PC-9 (cell line): ENCODE measurements around the gene LEUTX. TPM values are rescaled to one million over a fixed set of nuclear protein-coding genes. Genes with fewer than 3 reads are reported as not detected.
"Not testable (repeated sequence)": the region's sequence is repeated elsewhere in the genome, so short reads cannot be mapped to it uniquely, and the experiment has no call there.

Experiments used
- BruUV-seq: library from RNA; stranded (reverse); fragments of 400-500 nt; replicated peaks from 2 replicates; lab custom pipeline; 2021; lab: Mats Ljungman, UMichigan
- CTCF ChIA-PET: fragments of 300-600 bp; sonication (Branson Sonifier 250); formaldehyde crosslinking; loops from one replicate; lab custom pipeline; 2022; ENCODE audit warnings: antibody characterized with exemption; lab: Charles Lee
- POLR2A ChIA-PET: fragments of 300-600 bp; sonication (Branson Sonifier 250); formaldehyde crosslinking; loops from one replicate; lab custom pipeline; 2022; ENCODE audit warnings: antibody characterized with exemption; ENCODE audit not compliant: unreplicated experiment; lab: Charles Lee
- DNase-seq, 2 experiments: peaks; one replicate each; pipeline versions ENCODE4 v3.0.0 to v3.0.0-alpha.2; 2015 to 2022; ENCODE audit warnings: mixed read lengths in 1 of 2
- H2AFZ ChIP-seq: fragments of 200-600 bp; sonication (generic); 2 replicates; pipeline ENCODE4 v1.8.1; 2017; ENCODE audit warnings: antibody characterized with exemption
- H3F3A ChIP-seq: fragments of 200-600 bp; sonication (generic); 2 replicates; pipeline ENCODE4 v1.8.1; 2017; ENCODE audit warnings: antibody characterized with exemption, mild to moderate bottlenecking, low read depth; ENCODE audit not compliant: insufficient read depth
- H3K27ac ChIP-seq: fragments of 200-600 bp; sonication (generic); 2 replicates; pipeline ENCODE4 v1.6.1; 2016; ENCODE audit warnings: mixed run types
- H3K27me3 ChIP-seq: fragments of 200-600 bp; sonication (generic); 2 replicates; pipeline ENCODE4 v1.6.1; 2016; ENCODE audit warnings: low read depth, mixed run types; ENCODE audit not compliant: insufficient read depth
- H3K36me3 ChIP-seq: fragments of 200-600 bp; sonication (generic); 2 replicates; pipeline ENCODE4 v1.6.1; 2016; ENCODE audit warnings: low read depth, mixed run types
- H3K4me1 ChIP-seq: fragments of 200-600 bp; sonication (generic); replicated peaks from 2 replicates; pipeline ENCODE4 v1.6.1; 2016; ENCODE audit warnings: mixed run types; ENCODE audit not compliant: insufficient read depth
- H3K4me2 ChIP-seq: fragments of 200-600 bp; sonication (generic); 2 replicates; pipeline ENCODE4 v1.6.1; 2017; ENCODE audit warnings: mixed run types
- H3K4me3 ChIP-seq: fragments of 200-600 bp; sonication (generic); 2 replicates; pipeline ENCODE4 v1.6.1; 2016; ENCODE audit warnings: mixed run types
- H3K79me2 ChIP-seq: fragments of 200-600 bp; sonication (generic); 2 replicates; pipeline ENCODE4 v1.6.1; 2017; ENCODE audit warnings: low read depth, mixed run types
- H3K9me2 ChIP-seq: fragments of 200-600 bp; sonication (generic); 2 replicates; pipeline ENCODE4 v1.8.1; 2017; ENCODE audit warnings: mild to moderate bottlenecking; ENCODE audit not compliant: insufficient read depth
- H3K9me3 ChIP-seq: fragments of 200-600 bp; sonication (generic); 2 replicates; pipeline ENCODE4 v1.8.1; 2016; ENCODE audit warnings: low read depth; ENCODE audit not compliant: insufficient read depth
- H4K20me1 ChIP-seq: fragments of 200-600 bp; sonication (generic); 2 replicates; pipeline ENCODE4 v1.8.1; 2017; ENCODE audit not compliant: insufficient read depth
- EZH2 ChIP-seq: fragments of 200-600 bp; sonication (generic); IDR thresholded peaks from 2 replicates; pipeline ENCODE4 v1.8.0; 2017; ENCODE audit warnings: antibody characterized with exemption, low read depth
- intact Hi-C: fragments of 100-400 bp; cut with micrococcal nuclease; formaldehyde crosslinking; loops from one replicate; pipeline ENCODE4 v1.10.0; 2022; ENCODE audit not compliant: unreplicated experiment
- total RNA-seq: library from RNA; stranded (reverse); gene quantifications from 2 replicates; pipeline ENCODE4 v1.2.3, GENCODE V29; 2021
- TF ChIP-seq, protein P1 (sequence below): fragments of 200-600 bp; sonication (generic); conservative IDR thresholded peaks from 2 replicates; pipeline ENCODE4 v1.6.1; 2017; ENCODE audit warnings: mixed run types, antibody characterized with exemption, mild to moderate bottlenecking, moderate library complexity

The LEUTX gene
- total RNA-seq, 1 experiment from 2014 or later: not detected

DNA sequence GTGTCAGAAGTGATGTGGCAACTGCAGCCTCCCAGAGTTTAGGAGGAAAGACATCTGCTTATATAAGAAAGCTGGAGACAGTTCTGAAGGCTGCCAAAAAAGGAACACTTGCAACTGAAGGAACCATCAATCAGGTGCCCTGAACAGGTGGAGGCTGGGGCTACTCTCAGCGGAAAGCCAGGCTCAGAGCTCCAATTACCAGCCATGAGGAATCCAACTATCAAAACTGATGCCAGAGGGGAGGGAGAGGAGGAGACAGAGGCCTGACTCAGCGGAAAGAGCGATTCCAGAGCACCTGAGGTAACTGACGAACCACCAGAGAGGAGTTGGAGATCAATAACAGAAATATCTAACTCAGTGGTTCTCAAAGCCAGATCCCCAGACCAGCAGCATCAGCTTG, 24.3 kb downstream of the LEUTX start:
- peaks cover 3% of the 10 kb centered on the region; the same call in 1 of the 2 replicates for H3K27me3 ChIP-seq
- no peak overlapping the region for H3K4me3 ChIP-seq
- no peak overlapping the region for H2AFZ ChIP-seq
- no peak overlapping the region for H3K27ac ChIP-seq
- no peak for DNase-seq
- H3K9me2 ChIP-seq: no peaks in the 10 kb centered on the region
- CTCF ChIA-PET: no interaction called here
- H3K36me3 ChIP-seq: no peaks in the 10 kb centered on the region
- no peak for TF ChIP-seq EZH2
- TF ChIP-seq, protein P1, sequence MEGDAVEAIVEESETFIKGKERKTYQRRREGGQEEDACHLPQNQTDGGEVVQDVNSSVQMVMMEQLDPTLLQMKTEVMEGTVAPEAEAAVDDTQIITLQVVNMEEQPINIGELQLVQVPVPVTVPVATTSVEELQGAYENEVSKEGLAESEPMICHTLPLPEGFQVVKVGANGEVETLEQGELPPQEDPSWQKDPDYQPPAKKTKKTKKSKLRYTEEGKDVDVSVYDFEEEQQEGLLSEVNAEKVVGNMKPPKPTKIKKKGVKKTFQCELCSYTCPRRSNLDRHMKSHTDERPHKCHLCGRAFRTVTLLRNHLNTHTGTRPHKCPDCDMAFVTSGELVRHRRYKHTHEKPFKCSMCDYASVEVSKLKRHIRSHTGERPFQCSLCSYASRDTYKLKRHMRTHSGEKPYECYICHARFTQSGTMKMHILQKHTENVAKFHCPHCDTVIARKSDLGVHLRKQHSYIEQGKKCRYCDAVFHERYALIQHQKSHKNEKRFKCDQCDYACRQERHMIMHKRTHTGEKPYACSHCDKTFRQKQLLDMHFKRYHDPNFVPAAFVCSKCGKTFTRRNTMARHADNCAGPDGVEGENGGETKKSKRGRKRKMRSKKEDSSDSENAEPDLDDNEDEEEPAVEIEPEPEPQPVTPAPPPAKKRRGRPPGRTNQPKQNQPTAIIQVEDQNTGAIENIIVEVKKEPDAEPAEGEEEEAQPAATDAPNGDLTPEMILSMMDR: no peak
- H3F3A ChIP-seq: 0 out of 2 replicates have a peak, but pooled peaks cover 4% of the 10 kb centered on the region
- H3K9me3 ChIP-seq: no peaks in the 10 kb centered on the region
- intact Hi-C loops: no loop called here
- H4K20me1 ChIP-seq: no peaks in the 10 kb centered on the region
- no peaks in the 10 kb centered on the region for H3K79me2 ChIP-seq
- no peak overlapping the region for H3K4me2 ChIP-seq
- BruUV-seq: no TSS peak
- POLR2A ChIA-PET: no interaction called here
- 0 out of 2 replicates have a peak, but pooled peaks cover 7% of the 10 kb centered on the region for H3K4me1 ChIP-seq

DNA sequence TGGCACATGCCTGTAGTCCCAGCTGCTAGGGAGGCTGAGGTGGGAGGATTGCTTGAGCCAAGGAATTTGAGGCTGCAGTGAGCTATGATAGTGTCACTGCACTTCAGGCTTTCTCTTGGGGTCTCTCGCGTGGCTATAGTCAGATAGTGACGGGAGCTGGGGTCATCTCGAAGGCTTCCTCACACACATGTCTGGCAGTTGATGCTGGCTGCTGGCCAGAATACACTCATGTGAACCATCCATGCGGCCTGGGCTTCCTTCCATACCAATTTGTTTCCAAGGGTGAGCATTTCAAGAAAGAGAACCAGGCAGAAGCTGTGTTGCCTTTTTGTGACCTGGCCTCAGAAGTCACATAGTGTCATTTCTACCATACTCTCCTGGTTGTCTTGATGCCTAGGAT, 26.4 kb downstream of the LEUTX start:
- POLR2A ChIA-PET: no interaction called here
- intact Hi-C loops: no loop called here
- H3K27me3 ChIP-seq: peaks cover 6% of the 10 kb centered on the region; the same call in 1 of the 2 replicates
- H3K4me1 ChIP-seq: 0 out of 2 replicates have a peak, but pooled peaks cover 7% of the 10 kb centered on the region
- DNase-seq: no peak
- no peaks in the 10 kb centered on the region for H3F3A ChIP-seq
- H3K36me3 ChIP-seq: no peaks in the 10 kb centered on the region
- no peak for TF ChIP-seq EZH2
- TF ChIP-seq, protein P1: no peak
- BruUV-seq: no TSS peak
- H2AFZ ChIP-seq: no peak overlapping the region
- no peaks in the 10 kb centered on the region for H3K79me2 ChIP-seq
- no peak overlapping the region for H3K4me2 ChIP-seq
- no peak overlapping the region for H3K27ac ChIP-seq
- CTCF ChIA-PET: interaction anchor here (0.7 kb wide), 1 partner anchor 14 kb away, joined by 5 read pairs; no protein-coding TSS in a partner anchor
- no peaks in the 10 kb centered on the region for H4K20me1 ChIP-seq
- H3K9me3 ChIP-seq: no peaks in the 10 kb centered on the region
- H3K9me2 ChIP-seq: no peaks in the 10 kb centered on the region
- H3K4me3 ChIP-seq: no peak overlapping the region

DNA sequence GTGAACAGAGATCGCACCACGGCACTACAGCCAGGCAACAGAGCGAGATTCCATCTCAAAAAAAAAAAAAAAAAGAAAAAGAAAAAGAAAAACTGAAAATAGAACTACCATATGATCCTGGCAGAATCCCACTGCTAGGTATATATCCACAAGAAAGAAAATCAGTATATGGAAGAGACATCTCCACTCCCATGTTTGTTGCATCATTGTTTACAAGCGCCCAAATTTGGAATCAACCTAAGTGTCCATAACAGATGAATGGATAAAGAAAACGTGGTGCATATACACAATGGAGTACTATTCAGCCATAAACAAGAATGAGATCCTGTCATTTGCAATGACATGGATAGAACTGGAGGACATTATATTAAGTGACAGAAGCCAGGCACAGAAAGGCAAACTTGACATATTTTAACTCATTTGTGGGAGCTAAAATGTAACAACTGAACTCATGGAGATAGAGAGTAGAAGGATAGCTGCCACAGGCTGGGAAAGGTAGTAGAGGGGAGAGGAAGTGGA, 29.3 kb downstream of the LEUTX start:
- no peaks in the 10 kb centered on the region for H3K79me2 ChIP-seq
- no TSS peak for BruUV-seq
- no peak overlapping the region for H3K4me3 ChIP-seq
- no peaks in the 10 kb centered on the region for H3K9me3 ChIP-seq
- no peaks in the 10 kb centered on the region for H3K9me2 ChIP-seq
- H3K36me3 ChIP-seq: no peaks in the 10 kb centered on the region
- intact Hi-C loops: no loop called here
- H3F3A ChIP-seq: no peaks in the 10 kb centered on the region
- H3K4me2 ChIP-seq: no peak overlapping the region
- ChIA-PET CTCF (no interaction called here), POLR2A (no interaction called here)
- H3K27ac ChIP-seq: no peak overlapping the region
- H3K27me3 ChIP-seq: peaks cover 10% of the 10 kb centered on the region; the same call in 1 of the 2 replicates
- no peaks in the 10 kb centered on the region for H4K20me1 ChIP-seq
- H2AFZ ChIP-seq: no peak overlapping the region
- TF ChIP-seq, protein P1: no peak
- TF ChIP-seq EZH2: no peak
- DNase-seq: no peak
- 0 out of 2 replicates have a peak, but pooled peaks cover 2% of the 10 kb centered on the region for H3K4me1 ChIP-seq

DNA sequence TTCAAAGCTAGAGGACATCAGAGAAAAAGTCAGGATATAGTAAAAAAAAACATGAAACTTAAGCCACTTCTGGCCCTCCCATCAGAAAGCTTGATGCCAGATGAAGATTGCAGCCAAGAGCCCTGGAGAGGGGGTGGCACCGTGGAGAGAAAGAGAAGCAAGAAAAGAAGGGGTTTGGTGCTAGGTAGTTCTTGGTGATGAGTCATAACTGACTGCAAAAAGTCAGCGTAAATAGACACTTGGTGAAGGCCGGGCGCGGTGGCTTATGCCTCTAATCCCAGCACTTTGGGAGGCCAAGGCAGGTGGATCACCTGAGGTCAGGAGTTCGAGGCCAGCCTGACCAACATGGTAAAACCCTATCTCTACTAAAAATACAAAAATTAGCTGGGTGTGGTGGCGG, 30.0 kb downstream of the LEUTX start:
- H3K9me2 ChIP-seq, intact Hi-C loops, H4K20me1 ChIP-seq, H3K79me2 ChIP-seq, BruUV-seq, H3K36me3 ChIP-seq, H2AFZ ChIP-seq, H3K9me3 ChIP-seq, H3K4me2 ChIP-seq, H3F3A ChIP-seq, H3K27ac ChIP-seq, DNase-seq, H3K4me1 ChIP-seq, POLR2A ChIA-PET, H3K4me3 ChIP-seq: not testable (repeated sequence)
- H3K27me3 ChIP-seq: peaks cover 10% of the 10 kb centered on the region; the same call in 1 of the 2 replicates
- CTCF ChIA-PET: interaction anchor here (0.6 kb wide), 1 partner anchor 276 kb away, joined by 4 read pairs; the partner anchor contains the start of gene EID2B
